Liver (tissue), 9 donors: ENCODE results near the gene SHH. TPM values are rescaled to one million over a fixed set of nuclear protein-coding genes. Genes with fewer than 3 reads are reported as not detected.

Source experiments
- DNase-seq: peaks from one replicate; pipeline ENCODE4 v3.0.0-alpha.2; 2017; ENCODE audit warnings: low spot score
- H3K27ac ChIP-seq, 2 donors: one replicate each; pipeline ENCODE4 v1.7.0; 2013; ENCODE audit warnings: inconsistent platforms in 2 of 2, low read length in 2 of 2, control low read depth in 1 of 2, low read depth in 1 of 2, mild to moderate bottlenecking in 1 of 2
- H3K27me3 ChIP-seq, 4 donors: one replicate each; pipeline versions ENCODE4 v1.6.1 to v1.7.0; 2013; ENCODE audit warnings: low read length in 3 of 4, inconsistent platforms in 1 of 4, mild to moderate bottlenecking in 1 of 4, moderate library complexity in 1 of 4; ENCODE audit not compliant: control insufficient read depth in 4 of 4, insufficient read depth in 4 of 4
- H3K36me3 ChIP-seq, 4 donors: one replicate each; pipeline versions ENCODE4 v1.6.1 to v1.7.0; 2013; ENCODE audit warnings: low read length in 3 of 4, mild to moderate bottlenecking in 3 of 4, low read depth in 1 of 4, moderate library complexity in 1 of 4; ENCODE audit not compliant: control insufficient read depth in 4 of 4, insufficient read depth in 3 of 4
- H3K4me1 ChIP-seq, 4 donors: one replicate each; pipeline versions ENCODE4 v1.6.1 to v1.7.0; 2013; ENCODE audit warnings: low read length in 3 of 4, mild to moderate bottlenecking in 3 of 4, moderate library complexity in 1 of 4; ENCODE audit not compliant: control insufficient read depth in 4 of 4, insufficient read depth in 4 of 4
- H3K4me3 ChIP-seq, 3 donors: one replicate each; pipeline versions ENCODE4 v1.6.1 to v1.7.0; 2013; ENCODE audit warnings: low read length in 3 of 3, control low read depth in 1 of 3, low read depth in 1 of 3, mild to moderate bottlenecking in 1 of 3
- H3K9ac ChIP-seq, 2 donors: one replicate each; pipeline ENCODE4 v1.7.0; 2013; ENCODE audit warnings: low read length in 2 of 2, mild to moderate bottlenecking in 2 of 2, moderate library complexity in 2 of 2, control low read depth in 1 of 2, low read depth in 1 of 2
- H3K9me3 ChIP-seq, 4 donors: one replicate each; pipeline versions ENCODE4 v1.6.1 to v1.7.0; 2013; ENCODE audit warnings: low read length in 3 of 4; ENCODE audit not compliant: control insufficient read depth in 4 of 4
- EGR1 ChIP-seq, 2 donors: IDR thresholded peaks; 2 replicates each; pipeline ENCODE4 v1.6.1; 2016 to 2018; ENCODE audit warnings: antibody characterized with exemption in 2 of 2, low read depth in 2 of 2
- FOXA1 ChIP-seq: IDR thresholded peaks from 2 replicates; pipeline ENCODE4 v1.6.1; 2016; ENCODE audit warnings: antibody characterized with exemption
- FOXA2 ChIP-seq: IDR thresholded peaks from 2 replicates; pipeline ENCODE4 v1.6.1; 2016; ENCODE audit warnings: antibody characterized with exemption
- GABPA ChIP-seq, 2 donors: IDR thresholded peaks in 1 of 2; conservative IDR thresholded peaks in 1 of 2; 2 replicates each; pipeline ENCODE4 v1.6.1; 2016; ENCODE audit warnings: antibody characterized with exemption in 2 of 2, mild to moderate bottlenecking in 1 of 2, moderate library complexity in 1 of 2
- HNF4A ChIP-seq, 2 donors: conservative IDR thresholded peaks; 2 replicates each; pipeline ENCODE4 v1.6.1; 2016; ENCODE audit warnings: antibody characterized with exemption in 2 of 2, mild to moderate bottlenecking in 2 of 2
- HNF4G ChIP-seq: IDR thresholded peaks from 2 replicates; pipeline ENCODE4 v1.6.1; 2016; ENCODE audit warnings: antibody characterized with exemption
- MAX ChIP-seq: IDR thresholded peaks from 2 replicates; pipeline ENCODE4 v1.6.1; 2016; ENCODE audit warnings: antibody characterized with exemption
- NR2F2 ChIP-seq: IDR thresholded peaks from 2 replicates; pipeline ENCODE4 v1.6.1; 2016; ENCODE audit warnings: antibody characterized with exemption
- RXRA ChIP-seq, 2 donors: IDR thresholded peaks; 2 replicates each; pipeline ENCODE4 v1.6.1; 2017 to 2018; ENCODE audit warnings: antibody characterized with exemption in 2 of 2, mild to moderate bottlenecking in 1 of 2
- SP1 ChIP-seq: IDR thresholded peaks from 2 replicates; pipeline ENCODE4 v1.6.1; 2018; ENCODE audit warnings: antibody characterized with exemption, mild to moderate bottlenecking
- TAF1 ChIP-seq: conservative IDR thresholded peaks from 2 replicates; pipeline ENCODE4 v1.6.1; 2016; ENCODE audit warnings: antibody characterized with exemption, mild to moderate bottlenecking
- YY1 ChIP-seq: IDR thresholded peaks from 2 replicates; pipeline ENCODE4 v1.6.1; 2016; ENCODE audit warnings: antibody characterized with exemption, mild to moderate bottlenecking
- ZBTB33 ChIP-seq: IDR thresholded peaks from 2 replicates; pipeline ENCODE4 v1.6.1; 2016; ENCODE audit warnings: antibody characterized with exemption
- WGBS: extraction: QIAGEN DNeasy Blood & Tissue Kit; methylation state at CpG from one replicate; pipeline ENCODE4 v1.1.7; 2013; 5-methylcytosine and 5-hydroxymethylcytosine counted together
- polyA plus RNA-seq, 2 donors: library from polyadenylated mRNA; stranded (reverse) in 1 of 2; unstranded in 1 of 2; fragments of 200-250 nt in 1 of 2; fragments of >200 nt in 1 of 2; fragmentation: Nextera tagmentation in 1 of 2; extraction: Ambion mirVana in 1 of 2; gene quantifications; one replicate each; pipeline versions ENCODE4 v1.2.1 to v1.2.3, GENCODE V29; 2013 to 2015
- total RNA-seq, 2 donors: library from RNA; depleted of rRNA; stranded (reverse); fragments of >200 nt; gene quantifications; one replicate each; pipeline ENCODE4 v1.2.3, GENCODE V29; 2014
- TF ChIP-seq, protein P1 (sequence below): IDR thresholded peaks from 2 replicates; pipeline ENCODE4 v1.6.1; 2016; ENCODE audit warnings: antibody characterized with exemption, mild to moderate bottlenecking
- TF ChIP-seq, protein P2 (sequence below): IDR thresholded peaks from 2 replicates; pipeline ENCODE4 v1.6.1; 2016; ENCODE audit warnings: antibody characterized with exemption
- TF ChIP-seq, protein P3 (sequence below): fragments of 150-350 bp; IDR thresholded peaks from 2 replicates; pipeline ENCODE4 v1.5.1; 2017; ENCODE audit warnings: improper control_type of control experiment, low read depth, low read length; ENCODE audit not compliant: missing input control
- donor health status: healthy.
- donor health status: healthy.
- donor health status: healthy.
- donor health status: healthy.
- donor health status: healthy.

SHH gene
- total and polyA plus RNA-seq, 4 donors, result 3.9 to 10.0 (median 5.2) TPM

DNA sequence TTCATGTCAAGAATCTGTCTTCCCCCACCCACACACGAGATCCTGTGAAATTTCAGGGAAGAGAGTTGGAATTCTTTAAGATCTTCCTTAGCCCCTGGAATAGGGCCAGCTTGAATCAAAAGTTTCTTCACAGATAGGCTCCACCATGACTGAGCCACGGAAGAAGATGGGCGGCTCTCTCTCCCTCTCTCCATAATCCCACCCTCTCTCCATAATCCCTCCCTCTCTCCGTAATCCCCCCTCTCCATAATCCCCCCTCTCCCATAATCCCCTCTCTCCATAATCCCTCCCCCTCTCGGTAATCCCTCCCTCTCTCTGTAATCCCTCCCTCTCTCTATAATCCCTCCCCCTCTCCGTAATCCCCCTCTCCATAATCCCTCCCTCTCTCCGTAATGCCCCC, 20.4 kb downstream of the SHH start:
- TF ChIP-seq TAF1 (no peak), NR2F2 (no peak), EGR1 (IDR thresholded peaks at IDR 0.05; ENCODE audit: low read depth in 2 of 2) (no peak), FOXA1 (no peak), ZBTB33 (no peak), YY1 (no peak), HNF4A (conservative IDR thresholded peaks at IDR 0.05) (no peak), SP1 (no peak), HNF4G (no peak), GABPA (IDR thresholded peaks at IDR 0.05 in 1 of 2, conservative IDR thresholded peaks at IDR 0.05 in 1 of 2) (no peak), FOXA2 (no peak), MAX (no peak)
- TF ChIP-seq, protein P1, sequence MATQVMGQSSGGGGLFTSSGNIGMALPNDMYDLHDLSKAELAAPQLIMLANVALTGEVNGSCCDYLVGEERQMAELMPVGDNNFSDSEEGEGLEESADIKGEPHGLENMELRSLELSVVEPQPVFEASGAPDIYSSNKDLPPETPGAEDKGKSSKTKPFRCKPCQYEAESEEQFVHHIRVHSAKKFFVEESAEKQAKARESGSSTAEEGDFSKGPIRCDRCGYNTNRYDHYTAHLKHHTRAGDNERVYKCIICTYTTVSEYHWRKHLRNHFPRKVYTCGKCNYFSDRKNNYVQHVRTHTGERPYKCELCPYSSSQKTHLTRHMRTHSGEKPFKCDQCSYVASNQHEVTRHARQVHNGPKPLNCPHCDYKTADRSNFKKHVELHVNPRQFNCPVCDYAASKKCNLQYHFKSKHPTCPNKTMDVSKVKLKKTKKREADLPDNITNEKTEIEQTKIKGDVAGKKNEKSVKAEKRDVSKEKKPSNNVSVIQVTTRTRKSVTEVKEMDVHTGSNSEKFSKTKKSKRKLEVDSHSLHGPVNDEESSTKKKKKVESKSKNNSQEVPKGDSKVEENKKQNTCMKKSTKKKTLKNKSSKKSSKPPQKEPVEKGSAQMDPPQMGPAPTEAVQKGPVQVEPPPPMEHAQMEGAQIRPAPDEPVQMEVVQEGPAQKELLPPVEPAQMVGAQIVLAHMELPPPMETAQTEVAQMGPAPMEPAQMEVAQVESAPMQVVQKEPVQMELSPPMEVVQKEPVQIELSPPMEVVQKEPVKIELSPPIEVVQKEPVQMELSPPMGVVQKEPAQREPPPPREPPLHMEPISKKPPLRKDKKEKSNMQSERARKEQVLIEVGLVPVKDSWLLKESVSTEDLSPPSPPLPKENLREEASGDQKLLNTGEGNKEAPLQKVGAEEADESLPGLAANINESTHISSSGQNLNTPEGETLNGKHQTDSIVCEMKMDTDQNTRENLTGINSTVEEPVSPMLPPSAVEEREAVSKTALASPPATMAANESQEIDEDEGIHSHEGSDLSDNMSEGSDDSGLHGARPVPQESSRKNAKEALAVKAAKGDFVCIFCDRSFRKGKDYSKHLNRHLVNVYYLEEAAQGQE, result no peak
- TF ChIP-seq, protein P2, sequence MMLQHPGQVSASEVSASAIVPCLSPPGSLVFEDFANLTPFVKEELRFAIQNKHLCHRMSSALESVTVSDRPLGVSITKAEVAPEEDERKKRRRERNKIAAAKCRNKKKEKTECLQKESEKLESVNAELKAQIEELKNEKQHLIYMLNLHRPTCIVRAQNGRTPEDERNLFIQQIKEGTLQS, result no peak
- TF ChIP-seq, protein P3, sequence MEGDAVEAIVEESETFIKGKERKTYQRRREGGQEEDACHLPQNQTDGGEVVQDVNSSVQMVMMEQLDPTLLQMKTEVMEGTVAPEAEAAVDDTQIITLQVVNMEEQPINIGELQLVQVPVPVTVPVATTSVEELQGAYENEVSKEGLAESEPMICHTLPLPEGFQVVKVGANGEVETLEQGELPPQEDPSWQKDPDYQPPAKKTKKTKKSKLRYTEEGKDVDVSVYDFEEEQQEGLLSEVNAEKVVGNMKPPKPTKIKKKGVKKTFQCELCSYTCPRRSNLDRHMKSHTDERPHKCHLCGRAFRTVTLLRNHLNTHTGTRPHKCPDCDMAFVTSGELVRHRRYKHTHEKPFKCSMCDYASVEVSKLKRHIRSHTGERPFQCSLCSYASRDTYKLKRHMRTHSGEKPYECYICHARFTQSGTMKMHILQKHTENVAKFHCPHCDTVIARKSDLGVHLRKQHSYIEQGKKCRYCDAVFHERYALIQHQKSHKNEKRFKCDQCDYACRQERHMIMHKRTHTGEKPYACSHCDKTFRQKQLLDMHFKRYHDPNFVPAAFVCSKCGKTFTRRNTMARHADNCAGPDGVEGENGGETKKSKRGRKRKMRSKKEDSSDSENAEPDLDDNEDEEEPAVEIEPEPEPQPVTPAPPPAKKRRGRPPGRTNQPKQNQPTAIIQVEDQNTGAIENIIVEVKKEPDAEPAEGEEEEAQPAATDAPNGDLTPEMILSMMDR, result no peak
- WGBS, result 77% methylated on average over 6 of the region's 7 CpGs
- H3K36me3 ChIP-seq, result no peaks in the 10 kb centered on the region
- H3K27me3 ChIP-seq, result no peaks in the 10 kb centered on the region
- H3K27ac ChIP-seq, result no peak overlapping the region
- no peak overlapping the region for H3K9ac ChIP-seq
- H3K4me1 ChIP-seq, result peaks cover under 1 to 12% (median 8%) of the 10 kb centered on the region in 4 donors
- H3K9me3 ChIP-seq, result no peaks in the 10 kb centered on the region
- no peak for DNase-seq
- no peak overlapping the region for H3K4me3 ChIP-seq

GRCh38 chr7:155791214-155791737, 21.0 kb downstream of the SHH start:
- 87% methylated on average over 19 of the region's 19 CpGs for WGBS
- Histone ChIP-seq H3K9me3 (no peaks in the 10 kb centered on the region), H3K9ac (no peak overlapping the region), H3K27ac (no peak overlapping the region), H3K4me3 (no peak overlapping the region), H3K27me3 (no peaks in the 10 kb centered on the region), H3K4me1 (peaks cover 2 to 8% (median 6%) of the 10 kb centered on the region in 4 donors), H3K36me3 (no peaks in the 10 kb centered on the region)
- no peak for DNase-seq
- no peak for TF ChIP-seq MAX
- TF ChIP-seq SP1, result no peak
- no peak for TF ChIP-seq RXRA (IDR thresholded peaks at IDR 0.05)
- TF ChIP-seq ZBTB33, result no peak
- TF ChIP-seq, protein P2, result no peak
- TF ChIP-seq HNF4A (conservative IDR thresholded peaks at IDR 0.05), result no peak
- no peak for TF ChIP-seq FOXA2
- no peak for TF ChIP-seq GABPA (IDR thresholded peaks at IDR 0.05 in 1 of 2, conservative IDR thresholded peaks at IDR 0.05 in 1 of 2)
- no peak for TF ChIP-seq YY1
- no peak for TF ChIP-seq FOXA1
- TF ChIP-seq, protein P3, result no peak
- no peak for TF ChIP-seq EGR1 (IDR thresholded peaks at IDR 0.05; ENCODE audit: low read depth in 2 of 2)
